Gastrocnemius medialis (tissue), 4 donors: ENCODE data around the gene PDZRN3.

Source experiments
- CTCF ChIP-seq, 5 experiments: fragments of 450-650 bp in 3 of 5; fragments of 200-600 bp in 2 of 5; sonication (generic) in 2 of 5; IDR thresholded peaks in 4 of 5; conservative IDR thresholded peaks in 1 of 5; 1 replicate in 4 of 5; 2 replicates in 1 of 5; pipeline ENCODE4 v1.5.1; 2016 to 2019; ENCODE audit warnings: antibody characterized with exemption in 5 of 5, mild to moderate bottlenecking in 3 of 5, moderate library complexity in 3 of 5
- POLR2A ChIP-seq, 2 donors: fragments of 450-650 bp; IDR thresholded peaks; one replicate each; pipeline ENCODE4 v1.6.1; 2017; ENCODE audit warnings: antibody characterized with exemption in 2 of 2, mild to moderate bottlenecking in 2 of 2, moderate library complexity in 2 of 2

- no peak for TF ChIP-seq CTCF (IDR thresholded peaks at IDR 0.05 in 4 of 5, conservative IDR thresholded peaks at IDR 0.05 in 1 of 5)
- no peak for TF ChIP-seq POLR2A (IDR thresholded peaks at IDR 0.05)
These were observed 20.3 kb downstream of the PDZRN3 start for GRCh38 chr3:73604451-73604850.
